DMS153 treated with DMSO at 0.1 percent for 48 hours (cell line): ENCODE data around the gene TOPORS.
"Not testable (repeated sequence)": the region's sequence is repeated elsewhere in the genome, so short reads cannot be mapped to it uniquely, and the experiment has no call there.

Experiments used
- DNase-seq: peaks from one replicate; lab custom pipeline; 2025; ENCODE audit not compliant: unreplicated experiment; lab: John Stamatoyannopoulos, UW

Gene TOPORS

GRCh38 chr9:32552172-32552872 is at the start of gene TOPORS, which contains the start of gene SMIM27:
Gene TOPORS (minus strand): TSS chr9:32552586. CDS start chr9:32552436, 150 bp downstream.
Gene SMIM27 (plus strand): TSS chr9:32552327. CDS start chr9:32552435, 108 bp downstream.
- DNase-seq = peak; percentile 95

GRCh38 chr9:32599021-32599420 is 46.6 kb upstream of the TOPORS start:
- DNase-seq = not testable (repeated sequence)

GRCh38 chr9:32596936-32597335 is 44.5 kb upstream of the TOPORS start:
- DNase-seq = no peak

- DNase-seq = no peak
Observed at GRCh38 chr9:32596096-32596865, 43.9 kb upstream of the TOPORS start.

GRCh38 chr9:32590898-32591297 is 38.5 kb upstream of the TOPORS start:
- DNase-seq = no peak

DNA sequence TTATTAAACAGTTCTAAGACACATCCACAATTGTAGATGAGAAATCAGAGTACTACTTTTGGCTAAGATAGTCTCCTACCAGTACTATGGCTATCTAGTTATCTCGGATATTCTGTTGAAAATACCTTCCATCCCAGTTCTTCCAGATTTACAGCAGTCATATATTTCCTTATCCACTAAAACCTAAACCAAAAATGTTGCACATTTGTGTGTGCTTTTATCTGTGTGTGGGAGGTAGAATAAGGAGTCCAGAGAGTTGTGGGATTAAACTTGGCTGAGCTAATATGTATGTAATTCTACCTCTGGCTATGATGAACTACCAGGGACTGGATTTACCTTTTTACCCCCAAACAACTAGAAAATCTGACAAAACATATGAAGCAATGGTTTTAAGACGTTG is 38.1 kb upstream of the TOPORS start:
- DNase-seq = no peak

DNA sequence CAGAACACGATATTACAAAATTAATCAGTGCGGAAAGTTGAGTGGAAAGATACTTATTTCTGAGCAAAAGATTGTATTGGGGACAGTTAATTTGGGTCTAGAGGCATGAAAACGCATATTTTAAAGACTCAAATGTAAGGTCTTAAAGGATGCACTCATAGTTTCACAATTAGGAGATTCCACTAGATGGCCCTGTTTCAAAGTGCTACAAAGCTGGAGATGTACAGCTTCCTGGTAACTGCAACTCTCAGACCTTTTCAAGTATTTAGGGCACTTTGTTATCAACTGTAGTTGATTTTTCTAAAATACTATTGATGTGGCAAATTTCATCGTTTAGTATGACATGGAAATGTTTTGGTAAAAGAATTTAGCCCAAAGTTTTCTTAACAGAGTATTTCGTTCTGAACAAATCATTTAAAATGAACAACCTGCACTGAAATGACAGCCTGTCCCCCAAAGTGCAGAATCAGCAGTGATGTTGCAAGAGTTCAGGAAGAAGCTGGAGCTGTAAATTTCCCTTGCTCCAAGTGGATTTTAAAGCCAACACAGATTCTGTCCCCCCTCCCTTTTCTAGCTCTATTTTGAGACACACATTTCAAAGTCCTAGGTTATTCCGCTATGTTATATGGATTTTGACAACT is 36.8 kb upstream of the TOPORS start:
- peak; percentile 18 for DNase-seq

GRCh38 chr9:32587901-32588300 is 35.5 kb upstream of the TOPORS start:
- no peak for DNase-seq

- DNase-seq = no peak
Observed at GRCh38 chr9:32584784-32585183, 32.4 kb upstream of the TOPORS start.

- DNase-seq = peak; percentile 13
Observed at GRCh38 chr9:32581512-32582143, 29.2 kb upstream of the TOPORS start.

DNA sequence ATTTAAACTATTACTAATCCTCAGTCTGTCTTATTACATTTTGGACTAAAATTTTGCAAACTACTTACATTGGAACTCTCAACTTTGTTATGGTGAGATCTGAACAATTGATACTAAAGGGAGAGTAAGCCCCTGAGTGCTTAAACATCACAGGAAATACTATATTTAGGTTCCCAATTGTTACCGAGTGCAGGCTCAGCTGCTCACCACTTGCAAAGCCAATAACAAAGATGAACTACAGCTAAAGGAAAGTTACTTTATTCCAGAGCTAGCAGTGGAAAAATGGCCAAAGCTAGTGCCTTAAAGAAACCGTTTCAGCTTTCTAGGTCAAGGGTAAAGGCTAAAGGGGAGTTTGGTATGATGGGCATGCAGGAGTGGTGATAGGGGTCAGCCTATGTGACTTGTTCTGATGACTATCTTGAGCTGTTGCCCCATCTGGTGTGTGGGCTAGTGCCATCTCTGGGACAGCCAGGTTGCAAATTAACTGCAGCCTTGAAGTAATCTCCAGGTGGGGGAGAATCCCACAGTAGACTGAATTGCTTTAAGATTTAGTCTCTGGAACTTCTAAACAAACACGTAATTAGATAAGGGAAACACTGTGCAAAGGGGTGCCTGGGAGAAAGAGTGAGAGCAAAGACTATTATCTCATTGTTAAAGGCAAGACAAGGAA is 28.4 kb upstream of the TOPORS start:
- no peak for DNase-seq

DNA sequence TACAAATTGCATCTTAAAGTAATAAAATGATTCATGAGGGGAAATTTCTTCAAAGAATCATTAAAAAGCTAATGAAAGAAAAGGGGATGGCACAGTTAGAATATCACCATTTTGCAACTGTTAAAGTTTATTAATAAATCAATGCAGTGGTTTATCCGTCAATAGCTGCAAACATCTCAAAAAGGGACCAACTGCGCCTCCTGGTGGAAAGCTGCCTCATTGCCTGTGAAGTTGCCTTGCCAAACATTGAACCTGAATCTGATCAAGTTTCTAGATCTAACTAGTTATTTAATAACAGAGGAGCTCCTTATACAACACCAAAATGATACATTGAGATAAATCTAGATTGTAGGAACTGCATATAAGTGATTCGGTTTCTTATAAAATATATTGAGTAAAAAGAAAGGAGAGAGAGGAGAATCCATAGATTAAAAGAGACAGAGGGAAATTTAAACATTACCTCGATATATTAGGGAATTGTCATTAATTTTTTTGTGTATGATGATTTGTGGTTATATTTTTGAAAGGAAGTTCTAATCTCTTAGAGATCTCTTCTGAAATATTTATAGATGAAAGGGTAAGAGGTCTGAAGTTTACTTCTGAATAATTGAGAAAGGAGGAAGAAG is 27.4 kb upstream of the TOPORS start:
- peak; percentile 47 for DNase-seq

DNA sequence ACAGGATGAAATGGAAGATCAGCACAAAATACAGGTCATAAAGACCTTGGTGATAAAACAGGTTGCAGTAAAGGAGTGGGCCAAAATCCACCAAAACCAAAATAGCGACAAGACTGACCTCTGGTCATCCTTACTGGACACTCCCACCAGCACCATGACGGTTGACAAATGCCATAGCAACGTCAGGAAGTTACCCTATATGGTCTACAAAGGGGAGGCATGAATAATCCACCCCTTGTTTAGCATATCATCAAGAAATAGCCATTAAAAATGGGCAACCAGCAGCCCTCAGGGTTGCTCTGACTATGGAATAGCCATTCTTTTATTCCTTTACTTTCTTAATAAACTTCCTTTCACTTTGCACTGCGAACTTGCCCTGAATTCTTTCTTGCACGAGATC is 26.6 kb upstream of the TOPORS start:
- DNase-seq = no peak

DNA sequence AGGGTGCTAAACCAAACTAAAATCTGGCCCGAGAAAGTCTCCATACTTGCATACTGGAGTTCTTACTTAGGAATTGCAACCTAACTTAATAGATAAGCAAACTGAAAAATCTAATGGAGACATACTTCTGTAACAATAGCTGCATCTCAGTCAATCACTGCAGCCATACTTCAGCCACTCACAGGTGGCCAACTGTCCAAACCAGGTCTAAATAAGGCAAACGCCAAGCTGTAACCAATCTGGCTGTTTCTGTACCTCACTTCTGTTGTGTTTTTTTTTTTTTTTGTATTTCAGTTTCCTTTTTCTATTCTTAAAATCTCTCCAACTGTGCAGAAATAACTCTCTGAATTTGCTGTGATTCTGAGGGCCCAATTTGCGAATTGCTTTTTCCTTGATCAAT is 24.9 kb upstream of the TOPORS start:
- DNase-seq = no peak

DNA sequence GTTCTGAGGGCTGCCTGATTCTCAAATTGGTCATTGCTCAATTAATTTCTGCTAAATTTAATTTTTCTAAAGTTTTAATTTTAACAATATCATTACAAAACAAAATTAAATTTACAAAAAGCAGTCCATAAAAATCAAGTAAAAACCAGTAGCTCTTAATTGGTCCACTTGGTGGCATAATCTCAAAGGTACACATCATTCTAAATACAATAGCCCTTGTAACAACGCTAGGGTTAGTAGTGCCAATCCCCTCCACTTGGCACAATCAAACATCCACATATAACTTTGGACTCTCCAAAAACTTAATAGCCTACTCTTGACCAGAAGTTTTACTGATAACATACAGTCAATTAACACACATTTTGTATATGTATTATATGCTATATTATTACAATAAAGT is 22.5 kb upstream of the TOPORS start:
- DNase-seq = no peak

DNA sequence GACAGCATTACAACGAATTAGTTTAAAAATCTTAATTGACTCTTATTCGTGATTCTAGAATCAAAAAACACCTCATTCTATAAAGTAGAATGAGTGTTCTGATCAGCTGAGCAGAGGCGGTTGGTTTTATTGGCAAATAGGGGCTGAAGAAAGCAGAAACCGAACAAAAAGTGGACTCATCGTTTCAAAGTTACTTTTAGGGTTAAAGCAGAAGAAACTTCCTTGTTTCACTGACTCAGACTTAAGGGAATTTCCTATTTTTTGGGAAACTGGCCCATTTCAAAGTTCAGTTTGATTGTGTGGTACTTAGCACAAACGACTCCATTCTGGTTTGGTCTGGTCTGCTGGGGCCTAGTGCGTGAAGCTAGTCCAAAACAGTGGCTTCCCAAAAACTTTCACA is 21.4 kb upstream of the TOPORS start:
- no peak for DNase-seq

GRCh38 chr9:32572900-32573523 is 20.6 kb upstream of the TOPORS start, which contains the start of gene NDUFB6:
Gene NDUFB6 (minus strand): TSS chr9:32573159. CDS start chr9:32573060, 99 bp downstream.
- DNase-seq = peak; percentile 90

GRCh38 chr9:32571969-32572899 is 19.8 kb upstream of the TOPORS start:
- DNase-seq = peak; percentile 33

DNA sequence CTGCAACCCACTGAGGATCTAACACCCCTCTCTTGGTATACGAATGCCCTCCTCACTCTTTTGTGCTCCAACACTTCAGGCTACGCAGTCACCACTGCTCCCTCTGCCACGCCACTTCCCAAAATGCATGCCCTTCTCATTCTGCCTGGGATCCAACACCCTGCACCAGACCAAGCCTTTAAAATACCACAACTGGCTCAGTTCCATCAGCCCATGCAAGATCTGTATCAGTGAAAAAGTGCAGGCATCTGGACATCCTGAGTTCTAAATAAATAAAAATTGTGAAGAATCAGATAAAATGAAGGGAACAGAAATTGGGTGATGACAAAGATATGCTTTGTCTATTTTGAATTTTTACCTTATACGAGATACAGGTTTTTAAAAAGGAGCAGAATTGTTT is 17.9 kb upstream of the TOPORS start:
- DNase-seq = no peak
